HepG2 (cell line): ENCODE data around the gene PCIF1. TPM values are rescaled to one million over a fixed set of nuclear protein-coding genes. Genes with fewer than 3 reads are reported as not detected.

Experiments
- BRF2 ChIP-seq: sonication (generic); formaldehyde crosslinking; IDR thresholded peaks from 2 replicates; pipeline ENCODE4 v1.8.1; 2022; ENCODE audit warnings: mild to moderate bottlenecking, missing genetic modification reagents
- CEBPB ChIP-seq: IDR thresholded peaks from 2 replicates; pipeline ENCODE4 v1.6.1; 2011; ENCODE audit warnings: low read depth, low read length, improper control_type of control experiment, borderline replicate concordance
- CHD4 ChIP-seq: fragments of 200-600 bp; sonication (generic); IDR thresholded peaks from 2 replicates; pipeline ENCODE4 v1.7.0; 2017; ENCODE audit warnings: mild to moderate bottlenecking, low read length, borderline replicate concordance
- FOXA1 ChIP-seq, 2 experiments: fragments of 450-650 bp in 1 of 2; sonication (generic) in 1 of 2; formaldehyde crosslinking in 1 of 2; IDR thresholded peaks; 2 replicates each; pipeline versions ENCODE4 v1.4.0 to v1.6.1; 2016 to 2020; ENCODE audit warnings: missing genetic modification reagents in 1 of 2
- GFI1 ChIP-seq: sonication (generic); formaldehyde crosslinking; IDR thresholded peaks from 2 replicates; pipeline ENCODE4 v1.5.0; 2020; ENCODE audit warnings: missing genetic modification reagents, mild to moderate bottlenecking, borderline replicate concordance
- HDAC6 ChIP-seq: fragments of 200-600 bp; sonication (generic); IDR thresholded peaks from 2 replicates; pipeline ENCODE4 v1.7.0; 2017; ENCODE audit warnings: mild to moderate bottlenecking, antibody characterized with exemption, low read length, low read depth
- HMG20A ChIP-seq: IDR thresholded peaks from 2 replicates; pipeline ENCODE4 v1.6.1; 2016; ENCODE audit warnings: borderline replicate concordance
- NAIF1 ChIP-seq: sonication (generic); formaldehyde crosslinking; IDR thresholded peaks from 2 replicates; pipeline ENCODE4 v1.5.0; 2020; ENCODE audit warnings: mild to moderate bottlenecking, missing genetic modification reagents, borderline replicate concordance
- NFE2L1 ChIP-seq: sonication (generic); formaldehyde crosslinking; IDR thresholded peaks from 2 replicates; pipeline ENCODE4 v1.4.0; 2020; ENCODE audit warnings: missing genetic modification reagents, mild to moderate bottlenecking, borderline replicate concordance
- NFYB ChIP-seq: sonication (generic); formaldehyde crosslinking; IDR thresholded peaks from 2 replicates; pipeline ENCODE4 v1.4.0; 2020; ENCODE audit warnings: missing genetic modification reagents
- STAT6 ChIP-seq: sonication (generic); formaldehyde crosslinking; IDR thresholded peaks from 2 replicates; pipeline ENCODE4 v1.4.0; 2020; ENCODE audit warnings: missing genetic modification reagents, mild to moderate bottlenecking, borderline replicate concordance
- XRCC5 ChIP-seq: fragments of 200-400 bp; formaldehyde crosslinking; optimal IDR thresholded peaks from 2 replicates; pipeline ENCODE3; 2017; ENCODE audit warnings: mild to moderate bottlenecking, low read length
- ZNF235 ChIP-seq: sonication (generic); formaldehyde crosslinking; IDR thresholded peaks from 2 replicates; pipeline ENCODE4 v1.8.1; 2023; ENCODE audit warnings: mild to moderate bottlenecking, missing genetic modification reagents, borderline replicate concordance
- ZNF251 ChIP-seq: sonication (generic); formaldehyde crosslinking; IDR thresholded peaks from 2 replicates; pipeline ENCODE4 v1.9.0; 2021; ENCODE audit warnings: mild to moderate bottlenecking, missing genetic modification reagents
- ZNF337 ChIP-seq: sonication (generic); formaldehyde crosslinking; IDR thresholded peaks from 2 replicates; pipeline ENCODE4 v1.5.1; 2020; ENCODE audit warnings: missing genetic modification reagents, low read depth, mild to moderate bottlenecking, borderline replicate concordance
- ZNF567 ChIP-seq: sonication (generic); formaldehyde crosslinking; IDR thresholded peaks from 2 replicates; pipeline ENCODE4 v1.8.1; 2023; ENCODE audit warnings: mild to moderate bottlenecking, missing genetic modification reagents, borderline replicate concordance
- ZNF790 ChIP-seq: sonication (generic); formaldehyde crosslinking; IDR thresholded peaks from 2 replicates; pipeline ENCODE4 v1.8.0; 2022; ENCODE audit warnings: missing genetic modification reagents, mild to moderate bottlenecking, borderline replicate concordance
- ZNF891 ChIP-seq: sonication (generic); formaldehyde crosslinking; IDR thresholded peaks from 2 replicates; pipeline ENCODE4 v1.5.0; 2020; ENCODE audit warnings: mild to moderate bottlenecking, missing genetic modification reagents
- polyA plus RNA-seq, 8 experiments: library from polyadenylated mRNA; depleted of rRNA in 3 of 8; stranded (reverse) in 7 of 8; unstranded in 1 of 8; fragments of >200 nt; fragmentation: Illumina TruSeq in 4 of 8; extraction: Trizol in 4 of 8; gene quantifications; 2 replicates each; pipeline versions ENCODE4 v1.2.1 to v1.2.3, GENCODE V29; 2011 to 2016; ENCODE audit warnings: low read depth in 4 of 8, missing spikeins in 1 of 8, mixed read lengths in 1 of 8; ENCODE audit not compliant: insufficient read depth in 1 of 8
- total RNA-seq, 5 experiments: library from RNA; depleted of rRNA; stranded (reverse); fragments of >200 nt; fragmentation: Illumina TruSeq; extraction: Trizol; gene quantifications; 2 replicates each; pipeline ENCODE4 v1.2.3, GENCODE V29; 2016; ENCODE audit warnings: low read depth in 1 of 5
- TF ChIP-seq, protein P1 (sequence below): sonication (generic); formaldehyde crosslinking; conservative IDR thresholded peaks from 2 replicates; pipeline ENCODE4 v1.4.0; 2020; ENCODE audit warnings: missing genetic modification reagents
- TF ChIP-seq, protein P2 (sequence below): sonication (generic); formaldehyde crosslinking; IDR thresholded peaks from 2 replicates; pipeline ENCODE4 v1.8.0; 2022; ENCODE audit warnings: missing genetic modification reagents, mild to moderate bottlenecking, borderline replicate concordance

PCIF1 gene
- total and polyA plus RNA-seq, 2 of the 13 experiments (the other 11 are each of a cell fraction or from before 2014, with no cell fraction given): 20.9 to 24.4 TPM

DNA sequence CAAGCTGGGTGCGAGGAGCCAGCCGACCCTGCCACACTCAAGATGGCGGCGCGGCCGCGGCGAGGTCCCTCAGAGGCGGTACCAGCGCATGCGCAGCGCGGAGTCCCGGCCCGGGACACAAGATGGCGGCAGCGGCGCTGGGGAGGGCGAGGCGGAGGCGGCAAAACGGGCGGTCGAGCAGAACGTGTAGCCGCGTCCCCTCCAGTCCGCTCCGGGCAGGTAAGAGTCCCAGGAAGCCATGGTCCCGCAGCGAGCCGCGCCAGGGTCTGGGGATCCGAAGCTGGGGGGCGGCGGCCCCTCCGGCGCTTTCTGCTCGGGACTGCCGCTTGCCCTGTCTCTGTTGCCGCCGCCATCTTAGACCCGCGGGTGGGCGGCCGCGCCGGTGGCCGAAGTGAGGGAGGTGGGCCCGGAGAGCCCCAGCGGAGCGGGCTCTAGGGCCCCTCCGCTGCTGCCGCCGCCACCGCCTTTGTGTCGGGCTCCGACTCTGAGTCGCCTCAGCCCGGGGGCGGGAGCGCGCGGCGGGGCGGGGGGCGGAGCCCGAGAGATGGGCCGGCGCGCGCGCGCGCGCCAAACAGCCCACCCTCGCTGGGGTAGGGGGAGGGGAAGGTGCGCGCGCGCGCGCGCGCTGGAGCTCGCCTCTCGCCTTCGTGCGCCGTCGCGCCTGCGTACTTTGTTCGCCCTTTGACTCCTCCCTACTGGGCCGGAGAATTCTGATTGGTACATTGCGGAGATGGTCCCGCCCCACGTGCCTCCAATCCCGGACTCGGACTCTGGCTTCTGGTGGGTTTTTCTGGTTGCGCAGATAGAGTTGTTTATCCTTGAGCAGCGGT, at the start of gene PCIF1 (continued):
- no peak; the same call in 1 of the 2 replicates for TF ChIP-seq STAT6 (CRISPR knock-in tag)
- peak; percentile 91; the same call in 1 of the 2 replicates for TF ChIP-seq ZNF251 (CRISPR knock-in tag)
- TF ChIP-seq ZNF235 (CRISPR knock-in tag): no peak; the same call in 1 of the 2 replicates
- TF ChIP-seq, protein P1, sequence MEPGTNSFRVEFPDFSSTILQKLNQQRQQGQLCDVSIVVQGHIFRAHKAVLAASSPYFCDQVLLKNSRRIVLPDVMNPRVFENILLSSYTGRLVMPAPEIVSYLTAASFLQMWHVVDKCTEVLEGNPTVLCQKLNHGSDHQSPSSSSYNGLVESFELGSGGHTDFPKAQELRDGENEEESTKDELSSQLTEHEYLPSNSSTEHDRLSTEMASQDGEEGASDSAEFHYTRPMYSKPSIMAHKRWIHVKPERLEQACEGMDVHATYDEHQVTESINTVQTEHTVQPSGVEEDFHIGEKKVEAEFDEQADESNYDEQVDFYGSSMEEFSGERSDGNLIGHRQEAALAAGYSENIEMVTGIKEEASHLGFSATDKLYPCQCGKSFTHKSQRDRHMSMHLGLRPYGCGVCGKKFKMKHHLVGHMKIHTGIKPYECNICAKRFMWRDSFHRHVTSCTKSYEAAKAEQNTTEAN: no peak; the same call in 1 of the 2 replicates
- TF ChIP-seq XRCC5: peak; percentile 12
- peak; percentile 97 for TF ChIP-seq ZNF567 (CRISPR knock-in tag)
- TF ChIP-seq CEBPB: peak; percentile 33; the same call in 1 of the 2 replicates
- no peak for TF ChIP-seq CHD4
- peak; percentile 92; the same call in 1 of the 2 replicates for TF ChIP-seq NFE2L1
- TF ChIP-seq BRF2 (CRISPR knock-in tag): peak; percentile 83; the same call in 1 of the 2 replicates
- TF ChIP-seq, protein P2, sequence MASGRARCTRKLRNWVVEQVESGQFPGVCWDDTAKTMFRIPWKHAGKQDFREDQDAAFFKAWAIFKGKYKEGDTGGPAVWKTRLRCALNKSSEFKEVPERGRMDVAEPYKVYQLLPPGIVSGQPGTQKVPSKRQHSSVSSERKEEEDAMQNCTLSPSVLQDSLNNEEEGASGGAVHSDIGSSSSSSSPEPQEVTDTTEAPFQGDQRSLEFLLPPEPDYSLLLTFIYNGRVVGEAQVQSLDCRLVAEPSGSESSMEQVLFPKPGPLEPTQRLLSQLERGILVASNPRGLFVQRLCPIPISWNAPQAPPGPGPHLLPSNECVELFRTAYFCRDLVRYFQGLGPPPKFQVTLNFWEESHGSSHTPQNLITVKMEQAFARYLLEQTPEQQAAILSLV: peak; percentile 95
- no peak for TF ChIP-seq FOXA1 (IDR thresholded peaks at IDR 0.05)
- TF ChIP-seq FOXA1 (CRISPR knock-in tag; IDR thresholded peaks at IDR 0.05): peak; percentile 51; the same call in 1 of the 2 replicates
- TF ChIP-seq ZNF891 (CRISPR knock-in tag): peak; percentile 97
- peak; percentile 18; the same call in 1 of the 2 replicates for TF ChIP-seq ZNF337 (CRISPR knock-in tag)
- TF ChIP-seq NAIF1 (CRISPR knock-in tag): peak; percentile 70
- TF ChIP-seq ZNF790: peak; percentile 96; the same call in 1 of the 2 replicates
- TF ChIP-seq GFI1 (CRISPR knock-in tag): no peak; the same call in 1 of the 2 replicates
- TF ChIP-seq HMG20A (CRISPR knock-in tag): peak; percentile 62; the same call in 1 of the 2 replicates
- TF ChIP-seq NFYB: peak; percentile 93
- no peak for TF ChIP-seq HDAC6
